Epidermal melanocyte (primary cell): ENCODE data around the gene ARHGAP33.
"Not testable (repeated sequence)": the region's sequence is repeated elsewhere in the genome, so short reads cannot be mapped to it uniquely, and the experiment has no call there.

Experiments
- DNase-seq: peaks from one replicate; pipeline ENCODE4 v3.0.0; 2011; ENCODE audit warnings: low spot score; ENCODE audit not compliant: insufficient read length

The ARHGAP33 gene

GRCh38 chr19:35833972-35834371, 58.6 kb downstream of the ARHGAP33 start:
- DNase-seq = no peak

DNA sequence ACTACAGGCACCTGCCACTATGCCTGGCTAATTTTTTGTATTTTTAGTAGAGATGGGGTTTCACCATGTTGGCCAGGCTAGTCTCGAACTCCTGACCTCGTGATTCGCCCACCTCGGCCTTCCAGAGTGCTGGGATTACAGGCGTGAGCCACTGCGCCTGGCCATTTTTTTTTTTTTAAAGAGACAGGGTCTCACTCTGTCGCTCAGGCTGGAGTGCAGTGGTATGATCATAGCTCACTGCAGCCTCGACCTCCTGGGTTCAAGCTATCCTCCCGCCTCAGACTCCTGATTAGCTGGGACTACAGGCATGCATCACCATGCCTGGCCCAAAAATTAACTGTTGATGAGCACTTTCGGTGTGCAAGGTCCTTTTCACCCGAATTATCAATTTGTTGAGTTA, 60.7 kb downstream of the ARHGAP33 start:
- not testable (repeated sequence) for DNase-seq
